ENCODE results near the gene CEACAM19. TPM values are rescaled to one million over a fixed set of nuclear protein-coding genes. Genes with fewer than 3 reads are reported as not detected.

The CEACAM19 gene
- total RNA-seq, 1 donor from 2014 or later: 0.09 TPM

DNA sequence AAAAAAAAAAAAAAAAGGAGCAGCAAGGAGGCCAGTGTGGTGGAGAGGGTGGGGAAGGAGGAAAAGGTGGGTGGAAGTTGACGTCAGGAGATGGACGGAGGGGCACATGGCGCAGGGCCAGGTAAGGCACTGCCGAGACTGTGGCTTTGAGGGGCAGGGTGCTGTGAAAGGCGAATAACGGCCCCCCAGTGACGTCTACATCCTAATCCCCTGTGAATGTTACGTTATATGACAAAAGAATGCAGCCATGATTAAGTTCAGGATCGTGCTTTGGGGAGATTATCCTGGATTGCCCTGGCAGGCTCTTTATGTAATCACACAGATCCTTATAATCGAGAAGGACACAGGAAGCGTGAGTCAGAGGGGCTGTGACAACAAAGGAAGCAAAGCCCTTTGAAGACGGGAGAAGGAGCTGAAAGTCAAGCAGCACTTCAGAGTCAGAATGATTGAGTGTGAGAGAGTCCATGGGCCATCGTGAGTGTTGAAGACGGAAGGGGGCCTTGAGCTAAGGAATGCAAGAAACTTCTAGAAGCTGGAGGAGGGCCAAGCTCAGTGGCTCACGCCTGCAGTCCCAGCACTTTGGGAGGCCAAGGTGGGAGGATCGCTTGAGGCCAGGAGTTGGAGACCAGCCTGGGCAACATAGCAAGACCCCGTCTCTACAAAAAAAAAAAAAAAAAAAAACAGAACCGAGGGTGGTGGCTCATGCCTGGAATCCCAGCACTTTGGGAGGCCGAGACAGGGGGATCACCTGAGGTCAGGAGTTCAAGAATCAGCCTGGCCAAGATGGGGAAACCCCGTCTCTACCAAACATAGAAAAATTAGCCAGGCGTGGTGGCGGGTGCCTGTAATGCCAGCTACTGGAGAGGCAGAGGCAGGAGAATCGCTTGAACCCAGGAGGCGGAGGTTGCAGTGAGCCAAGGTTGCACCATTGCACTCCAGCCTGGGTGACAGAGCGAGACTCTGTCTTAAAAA is 13.9 kb downstream of the CEACAM19 start:
- H3K4me1 Mint-ChIP-seq: peaks cover 10% of the 10 kb centered on the region
- H3K9ac ChIP-seq: no peak overlapping the region

DNA sequence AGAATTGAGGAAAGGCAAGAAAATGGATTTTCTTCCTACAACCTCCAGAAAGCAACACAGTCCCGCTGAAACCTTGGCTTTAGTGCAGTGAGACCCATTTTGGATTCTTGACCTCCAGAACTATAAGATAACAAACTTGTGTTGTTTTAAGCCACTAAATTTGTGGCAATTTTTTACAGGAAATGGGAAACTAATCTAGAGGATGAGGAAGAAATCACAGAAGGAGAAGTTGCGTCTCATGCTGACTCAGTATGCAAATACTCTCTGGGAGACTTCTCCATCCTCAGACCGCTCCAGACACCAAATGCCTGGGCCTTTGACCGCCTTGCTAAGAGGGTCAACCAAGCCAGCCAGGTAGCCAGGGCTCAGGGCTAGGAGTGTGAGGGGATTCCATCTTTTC is 14.6 kb downstream of the CEACAM19 start:
- no peak overlapping the region for H3K9ac ChIP-seq
- H3K27ac Mint-ChIP-seq: no peak overlapping the region
- TF ChIP-seq EZH2 (IDR thresholded peaks at IDR 0.05) (no peak), EZH2phosphoT487 (IDR thresholded peaks at IDR 0.05) (no peak)
- TF ChIP-seq, protein P1, sequence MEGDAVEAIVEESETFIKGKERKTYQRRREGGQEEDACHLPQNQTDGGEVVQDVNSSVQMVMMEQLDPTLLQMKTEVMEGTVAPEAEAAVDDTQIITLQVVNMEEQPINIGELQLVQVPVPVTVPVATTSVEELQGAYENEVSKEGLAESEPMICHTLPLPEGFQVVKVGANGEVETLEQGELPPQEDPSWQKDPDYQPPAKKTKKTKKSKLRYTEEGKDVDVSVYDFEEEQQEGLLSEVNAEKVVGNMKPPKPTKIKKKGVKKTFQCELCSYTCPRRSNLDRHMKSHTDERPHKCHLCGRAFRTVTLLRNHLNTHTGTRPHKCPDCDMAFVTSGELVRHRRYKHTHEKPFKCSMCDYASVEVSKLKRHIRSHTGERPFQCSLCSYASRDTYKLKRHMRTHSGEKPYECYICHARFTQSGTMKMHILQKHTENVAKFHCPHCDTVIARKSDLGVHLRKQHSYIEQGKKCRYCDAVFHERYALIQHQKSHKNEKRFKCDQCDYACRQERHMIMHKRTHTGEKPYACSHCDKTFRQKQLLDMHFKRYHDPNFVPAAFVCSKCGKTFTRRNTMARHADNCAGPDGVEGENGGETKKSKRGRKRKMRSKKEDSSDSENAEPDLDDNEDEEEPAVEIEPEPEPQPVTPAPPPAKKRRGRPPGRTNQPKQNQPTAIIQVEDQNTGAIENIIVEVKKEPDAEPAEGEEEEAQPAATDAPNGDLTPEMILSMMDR (IDR thresholded peaks at IDR 0.05): no peak
- H3K4me1 Mint-ChIP-seq: peaks cover 10% of the 10 kb centered on the region
- no peaks in the 10 kb centered on the region for H3K9me3 ChIP-seq (ENCODE audit: low read depth)
- no peaks in the 10 kb centered on the region for H3K4me1 ChIP-seq
- no peak overlapping the region for H3K4me3 Mint-ChIP-seq
- H3K36me3 Mint-ChIP-seq: no peaks in the 10 kb centered on the region
- H3K4me2 ChIP-seq: no peak overlapping the region
- no peaks in the 10 kb centered on the region for H3K9me3 Mint-ChIP-seq
- no peak for DNase-seq (ENCODE audit: low spot score)
- H3K4me3 ChIP-seq: no peak overlapping the region
- peaks cover 15% of the 10 kb centered on the region for H3K27me3 Mint-ChIP-seq (ENCODE audit: insufficient read depth, low read depth)
- H3K36me3 ChIP-seq: no peaks in the 10 kb centered on the region
- H3K27me3 ChIP-seq: no peaks in the 10 kb centered on the region
- no peak overlapping the region for H2AFZ ChIP-seq (replicated peaks)
- no peak overlapping the region for H3K27ac ChIP-seq
- H3K79me2 ChIP-seq (ENCODE audit: low read depth): no peaks in the 10 kb centered on the region
- no peaks in the 10 kb centered on the region for H4K20me1 ChIP-seq (ENCODE audit: low read depth)
- no peaks in the 10 kb centered on the region for H3F3A ChIP-seq (ENCODE audit: low read depth)

More for the DNA sequence above, 13.9 kb downstream of the CEACAM19 start:
- H3K27ac ChIP-seq: no peak overlapping the region
- H3F3A ChIP-seq (ENCODE audit: low read depth): no peaks in the 10 kb centered on the region
- H3K36me3 Mint-ChIP-seq: no peaks in the 10 kb centered on the region
- H3K79me2 ChIP-seq (ENCODE audit: low read depth): no peaks in the 10 kb centered on the region
- no peak overlapping the region for H3K4me3 ChIP-seq
- H4K20me1 ChIP-seq (ENCODE audit: low read depth): no peaks in the 10 kb centered on the region
- no peaks in the 10 kb centered on the region for H3K9me3 Mint-ChIP-seq
- no peaks in the 10 kb centered on the region for H3K27me3 ChIP-seq
- H3K27ac Mint-ChIP-seq: peak overlapping the region; percentile 59
- H3K4me3 Mint-ChIP-seq: peak overlapping the region; percentile 22
- H2AFZ ChIP-seq (replicated peaks): no peak overlapping the region
- no peaks in the 10 kb centered on the region for H3K9me3 ChIP-seq (ENCODE audit: low read depth)
- peaks cover 15% of the 10 kb centered on the region for H3K27me3 Mint-ChIP-seq (ENCODE audit: insufficient read depth, low read depth)
- H3K4me1 ChIP-seq: no peaks in the 10 kb centered on the region
- no peaks in the 10 kb centered on the region for H3K36me3 ChIP-seq
- H3K4me2 ChIP-seq: no peak overlapping the region
- TF ChIP-seq, protein P1 (IDR thresholded peaks at IDR 0.05): no peak
- TF ChIP-seq EZH2phosphoT487 (IDR thresholded peaks at IDR 0.05): no peak
- TF ChIP-seq EZH2 (IDR thresholded peaks at IDR 0.05): no peak
- peak; percentile 28 for DNase-seq (ENCODE audit: low spot score)

DNA sequence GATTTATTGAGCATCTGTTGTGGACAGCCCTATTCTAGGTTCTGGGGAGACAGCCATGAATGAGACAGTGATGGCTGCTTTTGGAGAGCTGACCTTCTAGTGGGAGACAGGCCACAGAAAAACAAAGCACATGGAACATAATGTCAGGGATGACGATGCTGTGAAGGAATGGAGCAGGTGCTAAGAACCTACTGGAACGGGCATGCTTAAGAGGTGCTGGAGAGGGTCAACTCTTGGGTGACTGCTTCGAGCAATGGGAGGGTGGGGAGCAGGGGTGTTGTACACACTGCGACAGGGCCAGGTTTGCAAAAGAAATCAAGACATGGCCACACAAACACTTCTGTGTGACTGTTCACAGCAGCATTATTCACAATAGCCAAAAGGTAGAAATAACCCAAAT is 15.6 kb downstream of the CEACAM19 start:
- H4K20me1 ChIP-seq (ENCODE audit: low read depth): no peaks in the 10 kb centered on the region
- H3K27ac Mint-ChIP-seq: no peak overlapping the region
- no peaks in the 10 kb centered on the region for H3K9me3 ChIP-seq (ENCODE audit: low read depth)

More for the DNA sequence above, 15.6 kb downstream of the CEACAM19 start:
- Histone ChIP-seq H3F3A (ENCODE audit: low read depth) (no peaks in the 10 kb centered on the region), H3K4me2 (no peak overlapping the region), H3K79me2 (ENCODE audit: low read depth) (no peaks in the 10 kb centered on the region), H3K27me3 (no peaks in the 10 kb centered on the region), H3K9ac (no peak overlapping the region), H3K4me3 (no peak overlapping the region), H3K27ac (no peak overlapping the region), H3K36me3 (no peaks in the 10 kb centered on the region), H3K4me1 (no peaks in the 10 kb centered on the region), H2AFZ (replicated peaks) (no peak overlapping the region)
- Mint-ChIP-seq H3K27me3 (ENCODE audit: insufficient read depth, low read depth) (peaks cover 14% of the 10 kb centered on the region), H3K9me3 (no peaks in the 10 kb centered on the region), H3K4me1 (peaks cover 10% of the 10 kb centered on the region), H3K36me3 (no peaks in the 10 kb centered on the region), H3K4me3 (no peak overlapping the region)
- DNase-seq (ENCODE audit: low spot score): no peak
- no peak for TF ChIP-seq EZH2 (IDR thresholded peaks at IDR 0.05)
- TF ChIP-seq EZH2phosphoT487 (IDR thresholded peaks at IDR 0.05): no peak
- TF ChIP-seq, protein P1 (IDR thresholded peaks at IDR 0.05): no peak
